GM18507 (cell line): ENCODE measurements around the gene INPP4A.

Experiments
- DNase-seq: peaks from one replicate; pipeline ENCODE4 v3.0.0; 2011; ENCODE audit warnings: low read depth; ENCODE audit not compliant: insufficient read length; ENCODE audit errors: extremely low spot score
- FAIRE-seq: peaks from 2 replicates; lab custom pipeline; 2011; peaks lifted over from hg19 to GRCh38; lab: Jason Lieb, UNC

Gene INPP4A

GRCh38 chr2:98472132-98472650 lies 27.5 kb downstream of the INPP4A start:
- DNase-seq = no peak
- no peak for FAIRE-seq

- DNase-seq (no peak), FAIRE-seq (no peak)
Observed at GRCh38 chr2:98472961-98473746, 28.5 kb downstream of the INPP4A start.

GRCh38 chr2:98473995-98474780 lies 29.5 kb downstream of the INPP4A start:
- FAIRE-seq = peak; percentile 94
- DNase-seq = no peak

- peak; percentile 60 for FAIRE-seq
- no peak for DNase-seq
Observed at GRCh38 chr2:98474979-98475632, 30.4 kb downstream of the INPP4A start.

GRCh38 chr2:98476192-98476868 lies 31.7 kb downstream of the INPP4A start:
- FAIRE-seq = peak; percentile 95
- DNase-seq = no peak

GRCh38 chr2:98477036-98477435 lies 32.4 kb downstream of the INPP4A start:
- FAIRE-seq = no peak
- no peak for DNase-seq

- no peak for FAIRE-seq
Observed at GRCh38 chr2:98477506-98477905, 32.8 kb downstream of the INPP4A start.

GRCh38 chr2:98478088-98478551 lies 33.5 kb downstream of the INPP4A start:
- no peak for FAIRE-seq
- no peak for DNase-seq

More at GRCh38 chr2:98477506-98477905, 32.8 kb downstream of the INPP4A start:
- no peak for DNase-seq

GRCh38 chr2:98478907-98479306 lies 34.2 kb downstream of the INPP4A start:
- FAIRE-seq (peak; percentile 31), DNase-seq (no peak)

GRCh38 chr2:98479371-98479770 lies 34.7 kb downstream of the INPP4A start:
- FAIRE-seq = no peak
- no peak for DNase-seq

- FAIRE-seq (peak; percentile 81), DNase-seq (no peak)
Observed at GRCh38 chr2:98479959-98480524, 35.4 kb downstream of the INPP4A start.

GRCh38 chr2:98480598-98480997 lies 35.9 kb downstream of the INPP4A start:
- DNase-seq (no peak), FAIRE-seq (no peak)

- no peak for DNase-seq
- no peak for FAIRE-seq
Observed at GRCh38 chr2:98482362-98482761, 37.7 kb downstream of the INPP4A start.

- peak; percentile 95 for FAIRE-seq
- no peak for DNase-seq
Observed at GRCh38 chr2:98483257-98483861, 38.7 kb downstream of the INPP4A start.

GRCh38 chr2:98484121-98484557 lies 39.5 kb downstream of the INPP4A start:
- FAIRE-seq (no peak), DNase-seq (no peak)

- DNase-seq = no peak
- FAIRE-seq = no peak
Observed at GRCh38 chr2:98484652-98485452, 40.2 kb downstream of the INPP4A start.

- FAIRE-seq (no peak), DNase-seq (no peak)
Observed at GRCh38 chr2:98485453-98485755, 40.7 kb downstream of the INPP4A start.

GRCh38 chr2:98486374-98486981 lies 41.8 kb downstream of the INPP4A start:
- FAIRE-seq = no peak
- no peak for DNase-seq
